GM12874 (cell line): ENCODE data around the gene GABARAPL1.

Experiments
- CTCF ChIP-seq: IDR thresholded peaks from 2 replicates; pipeline ENCODE4 v1.5.1; 2011; ENCODE audit warnings: low read depth, mild to moderate bottlenecking, control low read depth, low read length, moderate library complexity; ENCODE audit not compliant: insufficient read depth

The GABARAPL1 gene

GRCh38 chr12:10260927-10261326 is 48.2 kb downstream of the GABARAPL1 start:
- no peak for TF ChIP-seq CTCF

- no peak for TF ChIP-seq CTCF
These were observed 55.4 kb downstream of the GABARAPL1 start for GRCh38 chr12:10268037-10268436.

- no peak for TF ChIP-seq CTCF
These were observed 59.8 kb downstream of the GABARAPL1 start for GRCh38 chr12:10272467-10272866.
